Measurements from ENCODE around the gene RNF220.

GRCh38 chr1:44630116-44630515, 225.1 kb downstream of the RNF220 start:
- TF ChIP-seq POLR2A (IDR thresholded peaks at IDR 0.05), result no peak
- TF ChIP-seq CTCF (IDR thresholded peaks at IDR 0.05), result no peak

Data from heart left ventricle (tissue), 13 donors.